Gastroesophageal sphincter (tissue), 4 donors: ENCODE measurements around the gene CHIC2. TPM values are rescaled to one million over a fixed set of nuclear protein-coding genes. Genes with fewer than 3 reads are reported as not detected.
"Not testable (repeated sequence)": the region's sequence is repeated elsewhere in the genome, so short reads cannot be mapped to it uniquely, and the experiment has no call there.

Source experiments
- ATAC-seq: fragments of 150-250 bp; one replicate; pipeline ENCODE4 v1.9.1; 2016; ENCODE audit warnings: mild to moderate bottlenecking, moderate library complexity
- H3K27ac ChIP-seq, 4 donors: fragments of 200-600 bp; sonication (generic) in 3 of 4; 1 replicate in 3 of 4; 2 replicates in 1 of 4; pipeline ENCODE4 v1.5.1; 2016 to 2019
- H3K27me3 ChIP-seq: fragments of 200-600 bp; sonication (generic); one replicate; pipeline ENCODE4 v1.5.1; 2019
- H3K36me3 ChIP-seq, 2 donors: fragments of 200-600 bp; sonication (generic); one replicate each; pipeline ENCODE4 v1.5.1; 2019; ENCODE audit warnings: control low read depth in 1 of 2
- H3K4me1 ChIP-seq, 3 donors: fragments of 200-600 bp; sonication (generic); 1 replicate in 2 of 3; 2 replicates in 1 of 3; pipeline ENCODE4 v1.5.1; 2016 to 2019; ENCODE audit warnings: control low read depth in 2 of 3
- H3K4me3 ChIP-seq, 2 donors: fragments of 200-600 bp; sonication (generic); one replicate each; pipeline ENCODE4 v1.5.1; 2019; ENCODE audit warnings: mild to moderate bottlenecking in 1 of 2, moderate library complexity in 1 of 2
- H3K9me3 ChIP-seq, 3 donors: fragments of 200-600 bp; sonication (generic); one replicate each; pipeline ENCODE4 v1.5.1; 2017 to 2019; ENCODE audit warnings: control low read depth in 2 of 3
- CTCF ChIP-seq, 4 experiments: fragments of 200-600 bp in 2 of 4; fragments of 450-650 bp in 2 of 4; sonication (generic) in 1 of 4; IDR thresholded peaks; one replicate each; pipeline ENCODE4 v1.5.1; 2017 to 2019; ENCODE audit warnings: antibody characterized with exemption in 4 of 4, mild to moderate bottlenecking in 2 of 4, moderate library complexity in 2 of 4
- EP300 ChIP-seq: sonication (generic); formaldehyde crosslinking; IDR thresholded peaks from one replicate; pipeline ENCODE4 v1.6.1; 2017; ENCODE audit warnings: antibody characterized with exemption, mild to moderate bottlenecking
- POLR2A ChIP-seq, 2 donors: fragments of 450-650 bp; IDR thresholded peaks; one replicate each; pipeline ENCODE4 v1.6.1; 2017; ENCODE audit warnings: antibody characterized with exemption in 2 of 2, mild to moderate bottlenecking in 2 of 2, moderate library complexity in 1 of 2
- POLR2AphosphoS5 ChIP-seq: sonication (generic); formaldehyde crosslinking; IDR thresholded peaks from one replicate; pipeline ENCODE4 v1.6.1; 2017; ENCODE audit warnings: antibody characterized with exemption
- WGBS, 2 donors: methylation state at CpG; one replicate each; pipeline ENCODE4 v1.1.5; 2018; ENCODE audit warnings: low coverage in 1 of 2; 5-methylcytosine and 5-hydroxymethylcytosine counted together
- total RNA-seq, 4 donors: library from RNA; depleted of rRNA; stranded (reverse); fragments of >200 nt; gene quantifications; one replicate each; pipeline ENCODE4 v1.1.0, GENCODE V29; 2016

Gene CHIC2
- total RNA-seq, 4 donors from 2014 or later = 25.0 to 37.7 (median 29.2) TPM

- TF ChIP-seq POLR2A (IDR thresholded peaks at IDR 0.05) (no peak), EP300 (no peak), POLR2AphosphoS5 (no peak), CTCF (IDR thresholded peaks at IDR 0.05) (no peak)
Observed at GRCh38 chr4:54027311-54027710, 37.1 kb downstream of the CHIC2 start.

GRCh38 chr4:54025582-54025981, 38.8 kb downstream of the CHIC2 start:
- H3K27ac ChIP-seq = no peak overlapping the region
- TF ChIP-seq POLR2AphosphoS5 = no peak
- no peak for TF ChIP-seq CTCF (IDR thresholded peaks at IDR 0.05)
- no peak for TF ChIP-seq EP300
- no peak for TF ChIP-seq POLR2A (IDR thresholded peaks at IDR 0.05)
- ATAC-seq = no peak
- no peak overlapping the region for H3K4me3 ChIP-seq
- no peaks in the 10 kb centered on the region for H3K9me3 ChIP-seq
- no peaks in the 10 kb centered on the region for H3K27me3 ChIP-seq
- H3K36me3 ChIP-seq = no peaks in the 10 kb centered on the region
- 95 to 100% methylated on average over 3 to 6 of the region's 7 CpGs for WGBS, 2 donors
- H3K4me1 ChIP-seq = no peaks in the 10 kb centered on the region

More at GRCh38 chr4:54027311-54027710, 37.1 kb downstream of the CHIC2 start:
- Histone ChIP-seq H3K4me1 (no peaks in the 10 kb centered on the region), H3K27me3 (no peaks in the 10 kb centered on the region), H3K4me3 (no peak overlapping the region), H3K9me3 (no peaks in the 10 kb centered on the region), H3K36me3 (no peaks in the 10 kb centered on the region), H3K27ac (no peak overlapping the region)
- ATAC-seq = no peak
- 83 to 90% methylated on average over 1 of the region's 1 CpG for WGBS, 2 donors

DNA sequence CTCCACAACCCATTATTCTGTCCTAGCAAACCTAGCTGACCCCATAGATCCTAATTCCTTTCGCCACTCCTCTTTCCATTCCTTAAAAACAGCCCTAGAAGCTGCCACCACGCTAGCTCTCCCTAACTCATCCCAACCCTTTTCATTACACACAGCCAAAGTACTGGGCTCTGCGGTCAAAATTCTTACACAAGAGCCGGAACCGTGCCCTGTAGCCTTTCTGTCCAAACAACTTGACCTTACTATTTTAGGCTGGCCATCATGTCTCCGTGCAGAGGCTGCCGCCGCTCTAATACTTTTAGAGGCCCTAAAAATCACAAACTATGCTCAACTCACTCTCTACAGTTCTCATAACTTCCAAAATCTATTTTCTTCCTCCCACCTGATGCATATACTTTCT, 41.4 kb downstream of the CHIC2 start:
- WGBS, 2 donors = 92 to 97% methylated on average over 8 of the region's 8 CpGs
- H3K4me1 ChIP-seq, H3K36me3 ChIP-seq, H3K9me3 ChIP-seq, H3K27me3 ChIP-seq, H3K4me3 ChIP-seq, H3K27ac ChIP-seq, ATAC-seq: not testable (repeated sequence)

- no peak overlapping the region for H3K27ac ChIP-seq
- H3K27me3 ChIP-seq = no peaks in the 10 kb centered on the region
- peaks cover 0 to 11% (median 0%) of the 10 kb centered on the region in 3 donors for H3K4me1 ChIP-seq
- no peak for ATAC-seq
- 91 to 100% methylated on average over 1 of the region's 1 CpG for WGBS, 2 donors
- no peak overlapping the region for H3K4me3 ChIP-seq
- no peak for TF ChIP-seq POLR2AphosphoS5
- TF ChIP-seq EP300 = no peak
- no peak for TF ChIP-seq POLR2A (IDR thresholded peaks at IDR 0.05)
- TF ChIP-seq CTCF (IDR thresholded peaks at IDR 0.05) = no peak
- peaks cover 0 to 5% of the 10 kb centered on the region in 2 donors for H3K36me3 ChIP-seq
- no peaks in the 10 kb centered on the region for H3K9me3 ChIP-seq
Observed at GRCh38 chr4:54017974-54018373, 46.4 kb downstream of the CHIC2 start.

DNA sequence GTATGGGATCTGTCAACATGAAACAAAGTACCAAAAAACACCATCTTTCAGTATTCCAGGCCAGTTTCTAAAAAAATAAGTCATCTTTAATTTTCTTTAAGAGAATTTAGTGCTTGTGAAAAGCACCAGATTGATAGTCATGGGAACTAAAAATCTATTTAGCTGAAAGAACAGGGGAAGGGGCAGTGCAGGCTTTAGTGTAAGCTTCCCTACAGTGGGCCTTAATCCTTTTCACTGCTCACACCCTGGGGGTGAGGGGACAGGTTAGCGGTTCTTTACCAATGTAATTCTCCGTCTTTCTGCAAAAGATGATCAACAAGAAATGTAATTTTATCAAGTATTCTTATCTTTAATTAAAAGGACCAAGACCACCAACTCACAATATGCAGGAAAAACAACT, 47.1 kb downstream of the CHIC2 start:
- Histone ChIP-seq H3K27ac (no peak overlapping the region), H3K36me3 (peaks cover 0 to 5% of the 10 kb centered on the region in 2 donors), H3K9me3 (no peaks in the 10 kb centered on the region), H3K4me1 (peaks cover 0 to 11% (median 0%) of the 10 kb centered on the region in 3 donors), H3K4me3 (no peak overlapping the region), H3K27me3 (no peaks in the 10 kb centered on the region)
- no peak for ATAC-seq
- 90 to 93% methylated on average over 2 of the region's 2 CpGs for WGBS, 2 donors
- TF ChIP-seq CTCF (IDR thresholded peaks at IDR 0.05) (no peak), EP300 (no peak), POLR2AphosphoS5 (no peak), POLR2A (IDR thresholded peaks at IDR 0.05) (no peak)
